GM19452 (cell line): ENCODE data around the gene CDKL1.
A peak's percentile ranks its signal among the peaks of the same experiment; 100 is the strongest.
"Not testable (repeated sequence)": the region's sequence is repeated elsewhere in the genome, so short reads cannot be mapped to it uniquely, and the experiment has no call there.

Source experiments
- ATAC-seq: cut with Tn5 transposase; IDR thresholded peaks from one replicate; pipeline ENCODE4 v1.9.1; 2021; ENCODE audit not compliant: unreplicated experiment

Gene CDKL1

DNA sequence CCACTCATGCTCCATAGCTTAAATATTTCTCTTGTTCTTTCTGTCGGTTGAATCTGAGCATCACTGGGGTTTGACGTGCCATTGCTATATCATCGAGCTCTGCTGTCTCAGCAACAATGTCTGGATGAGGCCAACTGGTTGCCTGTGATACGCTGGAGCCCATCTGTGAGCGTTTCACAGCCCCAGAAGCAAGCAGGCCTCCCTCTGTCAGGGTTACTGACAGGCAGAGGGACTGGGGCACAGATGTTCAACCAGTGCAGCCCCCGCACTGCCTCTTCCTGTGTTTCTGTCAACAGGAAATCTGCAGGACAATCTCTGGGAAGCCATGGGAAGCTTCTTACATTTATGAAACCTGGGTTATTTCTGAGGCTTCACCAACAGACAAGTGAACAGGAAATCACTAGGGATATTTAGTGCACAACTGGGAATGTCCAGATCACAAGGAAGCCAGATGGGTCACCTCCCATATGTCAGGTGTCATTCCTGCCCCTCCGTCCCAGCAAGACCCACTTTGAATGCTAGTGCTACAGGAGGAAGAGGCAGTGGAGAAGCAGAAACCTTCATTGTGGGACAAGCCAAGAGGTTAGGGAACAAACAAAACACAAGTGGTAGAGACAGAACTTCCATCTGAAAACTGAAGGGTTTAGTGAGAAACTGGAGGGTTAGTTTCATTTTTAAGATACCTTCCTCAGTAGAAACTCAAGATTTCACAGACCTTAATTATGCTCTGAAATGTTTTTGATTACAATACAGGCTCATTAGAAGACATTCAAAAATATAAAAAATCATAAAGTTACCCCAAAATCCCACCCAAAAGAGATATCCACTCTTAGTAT, 60.5 kb downstream of the CDKL1 start:
- no peak for ATAC-seq

- no peak for ATAC-seq
Measured at GRCh38 chr14:50335389-50335788, 61.3 kb downstream of the CDKL1 start.

DNA sequence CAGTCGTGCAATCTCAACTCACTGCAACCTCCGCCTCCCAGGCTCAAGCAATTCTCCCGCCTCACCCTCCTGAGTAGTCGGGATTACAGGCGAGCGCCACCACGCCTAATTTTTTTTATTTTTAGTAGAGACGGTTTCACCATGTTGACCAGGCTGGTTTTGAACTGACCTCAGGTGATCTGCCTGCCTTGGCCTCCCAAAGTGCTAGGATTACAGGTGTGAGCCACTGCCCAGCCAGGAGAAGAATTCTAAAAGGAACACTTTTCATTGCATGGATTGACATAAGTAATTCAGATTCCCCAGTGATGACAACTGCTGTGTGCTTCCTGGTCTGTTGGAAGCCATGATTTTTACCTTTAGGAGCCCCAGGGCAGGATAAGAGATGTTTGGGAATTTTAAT, 62.5 kb downstream of the CDKL1 start:
- no peak for ATAC-seq

DNA sequence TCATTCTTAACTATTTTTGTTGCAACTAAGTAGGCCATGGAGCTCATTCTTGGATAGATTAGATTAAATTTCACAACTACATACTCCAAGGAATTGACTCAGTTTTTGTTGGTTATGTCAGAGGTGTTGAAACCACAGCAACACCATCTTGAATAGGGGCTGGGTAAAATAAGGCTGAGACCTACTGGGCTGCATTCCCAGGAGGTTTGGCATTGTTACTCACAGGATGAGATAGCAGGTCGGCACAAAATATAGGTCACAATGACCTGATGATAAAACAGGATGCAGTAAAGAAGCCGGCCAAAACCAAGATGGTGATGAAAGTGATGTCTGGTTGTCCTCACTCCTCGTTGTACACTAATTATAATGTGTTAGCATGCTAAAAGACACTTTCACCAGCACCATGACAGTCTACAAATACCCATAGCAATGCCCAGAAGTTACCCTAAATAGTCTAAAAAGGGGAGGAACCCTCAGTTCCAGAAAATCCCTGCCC, 63.6 kb downstream of the CDKL1 start:
- ATAC-seq, result no peak

DNA sequence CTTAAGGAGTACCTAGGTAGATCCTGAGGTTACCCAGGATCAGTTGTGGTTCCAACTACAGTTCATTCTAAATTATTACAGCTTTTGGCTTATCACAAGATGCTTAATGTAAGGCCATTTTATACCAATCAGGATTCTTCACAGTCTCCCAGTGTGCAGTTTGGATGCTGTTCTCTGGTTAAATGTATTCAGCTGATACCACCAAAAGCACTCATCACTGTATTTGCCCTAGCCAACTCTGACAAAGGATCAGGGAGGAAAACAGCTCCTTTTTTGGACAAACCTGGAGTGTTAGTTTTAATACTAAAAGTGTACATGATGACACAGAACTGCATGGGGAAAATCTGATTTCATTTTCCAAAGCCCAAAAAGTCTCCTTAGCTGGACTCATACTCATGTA, 65.1 kb downstream of the CDKL1 start:
- ATAC-seq, result no peak

DNA sequence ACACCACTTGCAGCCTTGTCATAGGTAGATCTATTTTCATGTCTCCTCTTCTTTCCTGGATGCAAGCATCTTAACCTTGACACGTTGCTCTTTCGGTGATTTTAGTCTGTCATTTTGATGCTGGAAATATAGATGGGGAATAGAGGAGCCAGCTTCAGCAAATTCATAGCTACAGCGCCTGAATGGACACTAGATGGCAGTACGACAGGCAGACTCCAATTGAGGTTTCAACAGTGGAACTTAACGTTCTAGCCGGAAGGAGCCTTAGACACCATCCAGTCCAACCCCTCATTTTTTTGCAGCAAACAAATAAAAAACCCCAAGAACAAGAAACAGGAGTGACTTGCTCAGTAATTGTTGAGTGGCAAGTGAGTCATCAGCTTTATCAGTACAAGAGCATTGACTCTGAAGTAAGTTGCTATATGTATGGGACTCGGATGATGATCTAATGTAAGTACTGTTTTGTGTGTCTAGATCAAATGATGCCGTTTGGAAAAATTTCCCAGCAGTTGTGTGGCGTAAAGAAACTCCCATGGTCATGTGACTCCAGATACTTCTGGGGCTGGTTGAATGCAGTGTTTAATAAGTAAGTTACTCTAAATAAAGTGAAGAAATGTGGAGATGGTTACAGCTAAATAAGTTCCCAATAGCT, 75.5 kb downstream of the CDKL1 start:
- ATAC-seq, result peak; percentile 85

- peak; percentile 36 for ATAC-seq
Measured at GRCh38 chr14:50320283-50320682, 76.4 kb downstream of the CDKL1 start.

DNA sequence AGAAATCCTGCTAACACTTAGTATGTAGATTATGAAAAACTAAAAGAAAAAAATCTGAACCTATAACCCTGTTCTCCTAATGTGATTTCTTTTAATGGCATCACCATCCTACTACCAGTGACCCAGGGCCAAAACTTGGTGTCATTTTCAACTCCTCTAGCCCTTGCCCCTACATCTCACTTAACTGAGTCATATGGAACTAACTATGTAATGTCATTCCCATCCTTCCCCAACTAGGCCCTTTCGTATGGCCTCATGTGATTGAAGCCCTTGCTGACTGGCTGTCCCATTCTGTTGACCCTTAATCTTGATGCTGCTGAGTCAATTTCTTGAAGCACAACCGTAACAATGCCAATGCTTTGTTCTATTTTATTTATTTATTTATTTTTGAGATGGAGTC, 77.0 kb downstream of the CDKL1 start:
- ATAC-seq, result no peak

- ATAC-seq, result no peak
Measured at GRCh38 chr14:50319293-50319692, 77.4 kb downstream of the CDKL1 start.

GRCh38 chr14:50318031-50318626, 78.6 kb downstream of the CDKL1 start:
- ATAC-seq, result no peak

DNA sequence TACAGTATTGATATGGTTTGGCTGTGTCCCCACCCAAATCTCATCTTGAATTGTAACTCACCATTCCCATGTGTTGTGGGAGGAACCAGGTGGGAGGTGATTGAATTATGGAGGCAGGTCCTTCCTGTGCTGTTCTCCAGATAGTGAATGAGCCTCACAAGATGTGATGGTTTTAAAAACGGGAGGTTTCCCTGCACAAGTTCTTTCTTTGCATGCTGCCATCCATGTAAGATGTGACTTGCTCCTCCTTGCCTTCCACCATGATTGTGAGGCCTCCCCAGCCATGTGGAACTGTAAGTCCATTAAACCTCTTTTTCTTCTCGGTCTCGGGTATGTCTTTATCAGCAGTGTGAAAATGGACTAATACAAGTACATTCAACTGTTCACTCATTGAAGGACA, 82.6 kb downstream of the CDKL1 start:
- ATAC-seq, result not testable (repeated sequence)

DNA sequence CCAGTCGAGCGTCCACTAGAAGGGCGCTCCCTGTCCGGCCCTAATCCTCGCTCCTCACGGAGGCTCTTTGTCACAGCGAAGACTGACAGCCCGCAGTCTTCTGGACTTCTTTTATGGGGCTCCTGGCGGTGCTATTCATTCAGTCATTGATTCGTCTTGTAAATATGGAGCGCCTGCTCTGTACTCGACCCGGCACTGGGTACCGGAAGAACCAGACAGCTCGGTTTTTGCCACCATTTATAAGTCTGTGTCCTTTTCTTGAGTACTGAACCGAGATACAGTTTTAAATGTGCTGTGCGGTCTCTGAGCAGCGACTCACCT, 84.0 kb downstream of the CDKL1 start:
- ATAC-seq, result peak; percentile 26

GRCh38 chr14:50311972-50312733, 84.5 kb downstream of the CDKL1 start, which contains the start of the genes DMAC2L and L2HGDH:
Gene DMAC2L (plus strand): TSS chr14:50312324. CDS start chr14:50321488, 9,164 bp downstream.
Gene L2HGDH (minus strand): TSS chr14:50312229. CDS start chr14:50312150, 79 bp downstream.
- ATAC-seq, result peak; percentile 93

- ATAC-seq, result no peak
Measured at GRCh38 chr14:50311337-50311971, 85.2 kb downstream of the CDKL1 start.

- ATAC-seq, result no peak
Measured at GRCh38 chr14:50310445-50310844, 86.2 kb downstream of the CDKL1 start.

GRCh38 chr14:50308363-50308915, 88.2 kb downstream of the CDKL1 start:
- no peak for ATAC-seq

- ATAC-seq, result no peak
Measured at GRCh38 chr14:50303744-50304471, 92.8 kb downstream of the CDKL1 start.

- ATAC-seq, result no peak
Measured at GRCh38 chr14:50301914-50302313, 94.8 kb downstream of the CDKL1 start.

GRCh38 chr14:50299585-50299984, 97.1 kb downstream of the CDKL1 start:
- ATAC-seq, result no peak

DNA sequence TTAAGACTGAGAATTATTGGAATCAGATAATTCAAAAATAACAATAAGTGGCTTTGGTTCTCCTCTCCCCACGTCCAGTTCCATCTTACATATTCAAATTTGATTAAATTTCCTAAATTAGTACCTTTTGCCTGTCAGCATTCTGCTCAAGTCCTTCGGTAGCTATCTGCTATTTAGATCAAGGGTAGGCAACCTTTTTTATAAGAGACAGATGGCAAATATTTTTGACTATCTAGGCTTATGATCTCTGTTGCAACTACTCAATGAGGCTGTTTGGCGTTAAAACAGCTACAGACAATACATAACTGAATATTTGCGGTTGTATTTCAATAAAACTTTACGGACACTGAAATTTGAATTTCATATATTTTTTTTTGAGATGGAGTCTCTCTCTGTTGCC, 106.4 kb downstream of the CDKL1 start:
- no peak for ATAC-seq
